ENCODE data around the gene LAIR1.

The LAIR1 gene

DNA sequence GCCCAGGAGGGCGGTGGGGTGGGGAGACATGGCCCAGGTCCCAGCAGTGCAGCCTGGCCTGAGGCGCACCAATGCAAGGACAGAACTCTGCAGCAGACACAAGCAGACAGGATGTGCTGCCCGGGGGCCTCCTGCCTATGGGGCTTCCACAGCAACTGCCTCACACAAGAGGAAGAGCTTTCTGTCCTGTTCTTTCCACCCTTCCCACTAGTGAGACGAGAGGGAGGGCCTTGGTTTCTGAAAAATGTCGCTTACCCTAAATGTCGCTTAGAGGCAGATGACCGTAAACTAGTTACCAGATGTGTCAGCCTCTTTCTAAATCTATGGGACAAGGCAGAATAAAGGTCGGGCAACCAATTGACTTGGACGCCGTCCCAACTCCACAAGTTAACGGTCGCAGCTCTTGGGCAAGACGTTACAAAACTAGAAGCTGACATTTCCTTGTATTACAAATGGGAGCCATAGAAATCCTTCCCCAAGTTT, at the start of gene LAIR1:
Gene LAIR1 (minus strand): TSS at position 157 of the 483 bp plus-strand sequence. CDS start 127 bp downstream, at position 30.
- DNase-seq, result peak; percentile 96

DNA sequence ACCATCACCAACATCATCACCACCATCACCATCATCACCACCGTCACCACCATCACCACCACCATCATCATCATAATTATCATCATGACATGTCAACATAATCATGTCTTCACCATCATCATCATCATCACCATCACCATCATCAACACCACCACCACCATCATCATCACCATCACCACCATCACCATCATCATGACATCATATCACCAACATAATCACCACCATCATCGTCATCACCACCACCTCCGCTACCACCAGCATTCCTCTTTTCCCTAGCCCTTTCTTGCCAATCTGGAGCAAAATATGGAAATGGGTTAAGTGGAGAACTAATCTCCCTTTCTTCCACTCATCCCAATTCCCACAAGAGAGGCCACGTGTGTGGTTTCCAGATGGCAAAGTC, 49.4 kb upstream of the LAIR1 start:
- DNase-seq, result no peak

GRCh38 chr19:54412877-54413276, 48.1 kb upstream of the LAIR1 start:
- DNase-seq, result no peak

GRCh38 chr19:54411033-54411432, 46.3 kb upstream of the LAIR1 start:
- DNase-seq, result no peak

GRCh38 chr19:54408456-54409026, 43.8 kb upstream of the LAIR1 start:
- no peak for DNase-seq

GRCh38 chr19:54407780-54408179, 43.0 kb upstream of the LAIR1 start:
- DNase-seq, result no peak

- DNase-seq, result no peak
Observed at GRCh38 chr19:54405628-54406027, 40.9 kb upstream of the LAIR1 start.

DNA sequence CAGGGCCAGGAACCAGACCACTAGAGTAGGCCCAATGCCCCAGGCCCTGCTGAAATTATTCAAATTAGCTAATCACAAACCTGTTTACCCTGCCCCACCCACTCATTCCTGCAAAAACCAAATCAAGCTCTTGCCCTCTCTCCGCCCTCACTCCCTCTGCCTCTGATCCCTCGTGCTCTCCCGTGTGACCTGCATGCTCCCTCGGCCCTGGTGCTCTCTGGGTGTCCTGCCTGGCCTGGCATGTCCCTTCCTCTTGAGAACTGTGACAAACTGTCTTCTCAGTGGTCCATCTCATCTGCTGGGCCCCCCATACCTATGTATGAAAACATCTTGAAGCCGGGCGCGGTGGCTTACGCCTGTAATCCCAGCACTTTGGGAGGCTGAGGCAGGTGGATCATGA, 38.3 kb upstream of the LAIR1 start:
- no peak for DNase-seq

DNA sequence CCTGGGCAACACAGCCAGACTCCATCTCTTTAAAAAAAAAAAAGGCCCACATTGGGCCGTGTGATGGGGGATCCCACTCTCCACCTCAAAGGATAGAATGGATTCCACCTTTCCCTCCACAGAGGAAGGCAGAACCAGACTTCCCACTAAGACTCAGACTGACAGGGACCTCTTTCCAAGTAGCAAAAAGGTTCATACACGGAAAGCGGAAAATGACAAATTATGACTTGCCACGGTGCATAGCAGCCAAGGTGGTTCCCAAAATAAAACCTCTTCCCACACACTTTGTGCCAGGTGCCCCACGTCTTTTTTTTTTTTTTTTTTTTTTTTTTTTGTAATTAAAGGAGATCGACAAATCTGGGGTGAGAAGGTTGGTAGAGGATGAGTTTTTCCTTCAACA, 36.2 kb upstream of the LAIR1 start:
- DNase-seq, result no peak

- no peak for DNase-seq
Observed at GRCh38 chr19:54399189-54399588, 34.5 kb upstream of the LAIR1 start.

GRCh38 chr19:54395685-54396084, 31.0 kb upstream of the LAIR1 start:
- no peak for DNase-seq

- DNase-seq, result no peak
Observed at GRCh38 chr19:54393381-54393780, 28.6 kb upstream of the LAIR1 start.

DNA sequence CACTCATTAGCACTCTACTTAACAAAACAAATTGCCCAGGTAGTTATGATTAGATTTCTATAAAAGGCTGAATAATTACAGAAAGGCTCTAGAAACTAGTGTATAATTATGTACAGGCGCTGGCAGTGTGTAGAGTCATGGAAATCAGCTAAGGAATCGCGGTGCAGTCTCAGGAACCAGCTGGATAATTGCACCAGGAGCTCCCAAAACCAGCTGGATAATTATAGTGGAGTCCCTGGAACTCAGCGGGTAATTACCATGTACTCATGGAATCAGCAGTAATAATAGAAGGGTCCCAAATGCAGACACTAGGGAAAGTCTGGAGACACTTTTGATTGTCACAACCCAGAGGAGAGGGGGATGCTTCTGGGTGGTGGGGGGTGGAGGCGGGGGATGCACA, 27.4 kb upstream of the LAIR1 start:
- no peak for DNase-seq

DNA sequence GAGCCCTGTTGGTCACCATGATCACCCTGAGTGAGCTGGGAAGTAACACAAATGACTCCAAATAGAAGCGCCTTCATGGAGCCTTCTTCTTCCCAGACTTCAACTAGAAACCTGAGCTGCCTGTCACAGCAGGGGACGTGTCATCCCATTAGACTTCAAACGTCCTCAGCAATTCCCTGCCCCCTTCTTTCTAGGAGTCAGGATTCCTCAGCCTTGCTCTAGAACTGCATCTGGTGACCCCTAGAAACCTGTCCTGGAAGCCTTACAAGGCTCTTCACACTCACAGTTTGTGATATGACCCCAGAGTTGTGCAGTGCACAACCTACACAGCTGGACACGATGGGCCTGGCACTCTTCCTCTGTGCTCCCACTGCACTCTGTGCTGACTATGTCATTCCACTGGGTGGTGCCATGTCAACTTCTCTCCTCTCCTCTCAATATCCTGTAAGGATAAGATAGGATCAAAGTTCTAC, 26.9 kb upstream of the LAIR1 start:
- DNase-seq, result no peak

DNA sequence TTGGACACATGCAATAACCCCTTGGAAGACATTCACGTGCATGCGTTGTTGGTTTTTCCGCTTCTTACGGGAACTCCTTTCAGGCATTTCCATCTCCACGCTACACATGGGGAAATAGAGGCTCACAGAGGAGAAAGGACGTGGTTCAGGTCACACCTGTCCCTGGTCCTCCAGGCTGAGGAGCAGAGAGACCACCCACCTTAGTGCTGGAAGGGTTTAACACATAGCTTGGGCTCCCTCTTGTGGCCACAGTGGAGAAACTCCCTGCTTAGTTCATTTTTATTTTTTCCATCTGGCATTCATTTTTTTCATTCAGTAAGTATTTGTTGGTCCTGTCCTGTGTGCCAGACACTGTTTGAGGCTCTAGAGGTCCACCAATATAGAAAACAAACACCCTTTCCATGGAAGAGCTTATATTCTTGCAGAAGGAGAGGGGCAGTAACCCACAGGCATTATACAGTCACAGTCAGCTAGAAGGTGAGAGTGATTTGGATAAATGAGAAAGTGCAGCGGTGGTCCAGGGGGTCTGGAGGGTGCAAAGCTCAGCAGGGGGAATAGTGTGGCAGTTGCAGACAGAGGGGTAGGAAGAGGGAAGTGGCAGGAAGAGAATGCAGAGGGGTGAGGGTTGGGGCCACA, 26.3 kb upstream of the LAIR1 start:
- peak; percentile 80 for DNase-seq

GRCh38 chr19:54389553-54389952, 24.8 kb upstream of the LAIR1 start:
- DNase-seq, result peak; percentile 74

- no peak for DNase-seq
Observed at GRCh38 chr19:54388802-54389139, 24.0 kb upstream of the LAIR1 start.

GRCh38 chr19:54387991-54388801, 23.5 kb upstream of the LAIR1 start:
- DNase-seq, result peak; percentile 69

GRCh38 chr19:54383330-54383729, 18.6 kb upstream of the LAIR1 start:
- peak; percentile 88 for DNase-seq

DNA sequence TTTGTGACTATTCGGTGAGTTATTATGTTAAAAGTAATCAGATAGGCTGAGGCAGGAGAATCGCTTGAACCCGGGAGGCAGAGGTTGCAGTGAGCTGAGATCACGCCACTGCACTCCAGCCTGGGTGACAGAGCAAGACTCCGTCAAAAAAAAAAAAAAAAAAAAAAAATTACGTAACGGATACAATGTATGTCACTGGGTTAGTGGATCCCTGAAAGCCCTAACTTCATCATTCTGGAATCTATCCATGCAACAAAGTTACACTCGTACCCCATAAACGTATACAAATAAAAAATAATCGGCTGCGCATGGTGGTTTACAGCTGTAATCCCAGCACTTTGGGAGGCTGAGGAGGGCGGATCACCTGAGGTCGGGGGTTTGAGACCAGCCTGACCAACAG, 17.3 kb upstream of the LAIR1 start:
- DNase-seq, result peak; percentile 66

DNA sequence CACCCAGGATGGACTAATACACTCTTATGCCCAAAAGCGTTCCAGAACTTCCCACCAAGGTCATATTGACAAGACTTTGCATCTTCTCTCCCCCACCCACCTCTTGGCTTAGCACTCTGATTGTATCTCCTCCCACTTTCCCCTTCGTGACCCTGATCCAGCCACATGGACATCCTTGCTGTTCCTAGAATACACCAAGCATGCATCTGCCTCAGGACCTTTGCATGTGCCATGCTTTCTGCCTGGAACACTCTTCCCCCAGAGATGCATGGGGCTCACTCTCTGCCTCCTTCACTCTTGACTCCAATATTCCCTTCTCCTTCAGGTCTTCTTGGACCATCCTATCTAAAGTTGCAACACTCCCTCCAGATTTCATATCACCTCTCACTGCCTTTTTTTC, 16.2 kb upstream of the LAIR1 start:
- DNase-seq, result no peak

DNA sequence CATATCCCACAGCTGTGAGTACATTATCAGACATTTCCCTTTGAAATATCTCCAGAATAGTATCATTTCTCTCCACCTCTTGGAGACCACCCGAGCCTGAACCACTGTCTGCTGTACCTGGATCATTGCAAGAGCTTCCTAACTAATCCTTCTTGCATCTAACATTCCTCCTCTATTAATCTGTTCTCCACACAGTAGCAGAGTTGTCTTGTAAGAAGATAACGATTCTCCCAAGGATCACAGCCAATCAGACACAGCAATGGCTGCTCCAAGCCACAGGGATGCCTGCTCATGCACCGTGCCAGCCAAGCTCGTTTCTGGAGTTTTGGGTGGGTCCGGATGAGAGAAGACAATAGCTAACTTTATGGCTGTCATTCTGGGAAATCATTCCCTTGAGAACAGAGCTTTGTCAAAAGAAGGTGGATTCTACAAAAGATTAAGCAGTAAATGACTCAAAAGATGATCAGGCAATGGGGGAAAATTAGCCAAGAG, 14.5 kb upstream of the LAIR1 start:
- no peak for DNase-seq

DNA sequence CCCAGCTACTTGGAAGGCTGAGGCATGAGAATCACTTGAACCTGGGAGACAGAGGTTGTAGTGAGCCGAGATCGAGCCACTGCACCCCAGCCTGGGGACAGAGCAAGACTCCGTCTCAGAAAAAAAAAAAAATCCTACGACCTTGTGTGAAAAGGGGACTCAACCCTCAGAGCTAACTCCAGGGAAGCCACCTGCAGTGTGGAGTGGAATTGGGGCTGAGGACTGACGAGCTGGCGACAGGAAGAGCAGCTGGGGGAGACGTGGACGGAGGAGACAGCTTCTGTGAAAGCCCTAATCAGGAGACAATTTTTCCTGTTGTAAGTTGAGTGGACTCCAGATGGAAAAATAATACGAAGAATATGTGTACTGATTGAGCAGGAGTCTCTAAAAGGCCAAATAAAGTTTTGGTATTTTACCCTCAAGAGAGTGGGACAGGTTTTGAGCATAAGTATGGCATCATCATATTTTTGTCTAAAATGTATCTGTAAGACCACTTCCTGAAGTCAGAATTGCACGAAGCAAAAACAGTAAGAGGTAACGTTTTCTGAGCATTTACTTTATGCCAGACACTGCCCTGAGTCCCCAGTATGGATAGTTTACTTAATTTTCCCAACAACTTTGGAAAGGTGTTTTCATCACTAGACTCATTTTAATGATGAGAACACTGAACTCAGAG, 12.0 kb upstream of the LAIR1 start:
- DNase-seq, result no peak
